ENCODE measurements around the gene GABPB2.

Gene GABPB2

GRCh38 chr1:151070474-151071276, at the start of gene GABPB2 (continued):
- TF ChIP-seq ZNF10 (tag by site-specific recombination; IDR thresholded peaks at IDR 0.05) (peak; percentile 100), SCRT2 (tag by site-specific recombination; IDR thresholded peaks at IDR 0.05) (0 out of 2 replicates have a peak, but pooled peaks have one; percentile 30), ZFP41 (tag by site-specific recombination; IDR thresholded peaks at IDR 0.05; ENCODE audit: borderline replicate concordance) (no peak; the same call in 1 of the 2 replicates), ZNF19 (tag by site-specific recombination; IDR thresholded peaks at IDR 0.05; ENCODE audit: low read depth) (no peak), ZNF2 (tag by site-specific recombination; IDR thresholded peaks at IDR 0.05) (peak; percentile 99), SP3 (tag by site-specific recombination; IDR thresholded peaks at IDR 0.05) (peak; percentile 82), GLIS2 (tag by site-specific recombination; IDR thresholded peaks at IDR 0.05) (peak; percentile 95), ZEB2 (tag by site-specific recombination; IDR thresholded peaks at IDR 0.05) (peak; percentile 96), ZNF362 (tag by site-specific recombination; IDR thresholded peaks at IDR 0.05) (no peak), ZFHX2 (tag by site-specific recombination; conservative IDR thresholded peaks at IDR 0.05) (peak; percentile 56), ZNF639 (tag by site-specific recombination; IDR thresholded peaks at IDR 0.05) (peak; percentile 99), ZNF548 (tag by site-specific recombination; IDR thresholded peaks at IDR 0.05) (0 out of 2 replicates have a peak, but pooled peaks have one; percentile 39), ZNF280C (tag by site-specific recombination; IDR thresholded peaks at IDR 0.05) (no peak), ZNF394 (tag by site-specific recombination; IDR thresholded peaks at IDR 0.05; ENCODE audit: borderline replicate concordance) (peak; percentile 89), ZNF398 (tag by site-specific recombination; IDR thresholded peaks at IDR 0.05) (peak; percentile 96), HOXC10 (CRISPR knock-in tag; IDR thresholded peaks at IDR 0.05) (no peak), RBAK (tag by site-specific recombination; IDR thresholded peaks at IDR 0.05) (no peak), KLF1 (tag by site-specific recombination; IDR thresholded peaks at IDR 0.05) (peak; percentile 53), ZNF184 (tag by site-specific recombination; IDR thresholded peaks at IDR 0.05) (peak; percentile 91), ZNF623 (tag by site-specific recombination; IDR thresholded peaks at IDR 0.05) (peak; percentile 44; the same call in 1 of the 2 replicates), ZNF426 (tag by site-specific recombination; IDR thresholded peaks at IDR 0.05) (no peak), ZNF692 (tag by site-specific recombination; IDR thresholded peaks at IDR 0.05) (peak; percentile 95), ATF2 (tag by site-specific recombination; IDR thresholded peaks at IDR 0.05; ENCODE audit: low read depth) (peak; percentile 90), ZNF785 (tag by site-specific recombination; IDR thresholded peaks at IDR 0.05) (no peak), PRDM10 (tag by site-specific recombination; IDR thresholded peaks at IDR 0.05) (peak; percentile 97), GLI2 (tag by site-specific recombination; IDR thresholded peaks at IDR 0.05; ENCODE audit: borderline replicate concordance, low read depth) (no peak; the same call in 1 of the 2 replicates)

All from HEK293 (cell line).